Activated CD4-positive, alpha-beta T cell treated with anti-CD3 and anti-CD28 coated beads, Interleukin-2, amount 50 U/mL, for 4 hours (primary cell): ENCODE results near the gene COQ8A.
"Not testable (repeated sequence)": the region's sequence is repeated elsewhere in the genome, so short reads cannot be mapped to it uniquely, and the experiment has no call there.

Experiments used
- DNase-seq, 2 experiments: peaks; one replicate each; pipeline ENCODE4 v3.0.0-alpha.2; 2020

COQ8A gene

DNA sequence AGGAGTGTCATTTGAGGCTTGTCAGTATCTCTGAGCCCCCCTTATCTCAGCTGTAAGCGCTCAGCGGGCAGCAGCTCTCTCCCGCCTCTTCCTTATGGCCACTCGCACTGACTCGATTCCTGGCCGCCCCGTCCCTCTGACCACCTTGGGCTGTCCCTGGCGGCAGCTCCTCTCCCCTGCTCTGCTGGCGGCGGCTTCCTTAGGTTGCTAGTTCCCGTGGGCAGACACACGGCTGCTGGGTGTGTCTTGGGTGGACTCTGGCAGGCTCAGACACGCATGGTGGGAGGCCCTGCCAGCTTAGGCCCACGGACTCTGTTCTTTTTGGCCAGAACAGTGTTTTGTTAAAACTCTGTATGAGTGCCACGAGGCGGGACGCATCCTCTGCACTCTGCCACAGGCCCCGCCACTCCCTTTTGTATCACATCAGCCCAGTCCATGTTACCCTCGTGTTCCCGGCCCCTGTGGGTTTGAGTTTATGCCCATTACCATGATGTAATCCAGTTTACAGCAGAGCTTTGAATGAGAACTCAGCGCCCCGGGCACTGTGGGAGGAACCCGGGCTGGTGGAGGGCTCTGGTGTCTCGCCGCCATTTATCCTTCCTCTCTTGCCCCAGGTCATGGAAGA lies 45.9 kb downstream of the COQ8A start:
- no peak for DNase-seq

DNA sequence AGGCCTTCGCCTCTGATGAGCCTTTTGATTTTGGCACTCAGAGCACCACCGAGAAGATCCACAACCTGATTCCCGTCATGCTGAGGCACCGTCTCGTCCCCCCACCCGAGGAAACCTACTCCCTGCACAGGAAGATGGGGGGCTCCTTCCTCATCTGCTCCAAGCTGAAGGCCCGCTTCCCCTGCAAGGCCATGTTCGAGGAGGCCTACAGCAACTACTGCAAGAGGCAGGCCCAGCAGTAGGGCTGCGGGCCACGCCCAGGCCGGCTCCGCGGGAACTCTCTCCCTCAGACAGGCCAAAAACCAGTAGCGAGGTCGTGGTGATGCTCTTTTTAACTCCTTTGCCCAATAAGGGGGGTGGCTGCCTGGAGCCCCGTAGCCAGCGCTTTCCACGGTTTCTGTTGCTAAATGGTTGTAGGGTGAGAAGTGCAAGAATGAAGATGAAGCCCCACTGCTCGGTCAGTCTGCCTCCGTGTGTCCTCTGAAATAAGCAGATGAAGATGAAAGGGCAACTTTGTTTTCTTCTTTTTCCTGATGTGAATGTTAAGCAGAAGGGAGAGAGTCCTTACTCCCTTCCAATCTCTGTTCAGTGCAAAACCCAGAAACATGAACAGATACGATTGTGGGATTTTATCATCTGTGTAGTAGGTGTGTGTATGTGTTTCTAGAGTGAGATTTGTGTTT lies 46.5 kb downstream of the COQ8A start:
- DNase-seq, result no peak

DNA sequence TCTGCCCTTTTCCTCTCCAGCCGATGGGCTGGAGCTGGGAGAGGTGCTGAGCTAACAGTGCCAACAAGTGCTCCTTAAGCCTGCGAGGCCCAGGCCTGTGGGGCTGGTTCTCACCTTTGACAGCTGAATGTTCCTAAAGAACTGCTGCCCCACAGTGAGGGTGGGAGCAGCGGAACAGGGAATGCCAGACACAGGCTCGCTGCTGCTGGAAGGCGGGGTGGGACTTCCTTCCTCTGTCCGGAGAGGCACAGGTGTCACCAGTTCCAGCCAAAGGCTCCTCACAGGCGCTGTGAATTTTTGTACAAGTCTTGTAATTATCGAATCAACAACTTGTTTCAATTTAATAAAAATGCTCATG lies 47.1 kb downstream of the COQ8A start:
- DNase-seq, result no peak

DNA sequence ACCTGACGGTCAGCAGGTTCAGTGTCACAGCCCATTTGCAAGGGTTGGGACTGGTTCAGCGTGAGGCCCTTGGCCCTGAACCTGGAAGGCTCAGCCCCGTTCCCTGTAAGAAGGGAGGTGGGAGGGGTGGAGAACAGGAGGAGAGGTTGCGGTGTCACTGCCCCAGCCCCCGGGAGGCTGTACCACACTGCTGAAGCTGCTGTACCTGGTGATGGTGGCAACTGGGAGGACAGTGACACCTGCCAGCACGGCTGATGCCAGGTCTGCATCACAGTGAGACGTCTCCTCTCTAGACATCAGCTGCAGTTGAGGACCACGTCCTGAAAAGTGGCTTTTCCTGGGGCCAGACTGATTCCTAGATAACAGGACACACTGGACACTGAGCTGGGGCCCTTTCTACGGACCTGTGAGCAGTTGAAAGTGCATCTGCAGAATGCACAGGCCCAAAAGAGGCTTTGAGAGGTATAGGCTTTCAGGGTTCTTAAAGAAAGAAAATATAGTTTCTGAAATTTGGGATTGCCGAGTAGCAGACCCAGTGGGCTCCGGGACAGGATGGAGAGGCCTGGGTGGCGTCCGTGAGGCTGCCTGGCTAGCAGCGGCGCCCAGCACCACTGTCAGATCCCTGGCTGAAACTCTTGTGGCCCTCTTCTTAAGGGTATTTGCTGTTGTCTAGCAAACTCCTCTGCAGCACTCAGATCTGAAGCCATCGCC lies 47.7 kb downstream of the COQ8A start:
- DNase-seq, result no peak

DNA sequence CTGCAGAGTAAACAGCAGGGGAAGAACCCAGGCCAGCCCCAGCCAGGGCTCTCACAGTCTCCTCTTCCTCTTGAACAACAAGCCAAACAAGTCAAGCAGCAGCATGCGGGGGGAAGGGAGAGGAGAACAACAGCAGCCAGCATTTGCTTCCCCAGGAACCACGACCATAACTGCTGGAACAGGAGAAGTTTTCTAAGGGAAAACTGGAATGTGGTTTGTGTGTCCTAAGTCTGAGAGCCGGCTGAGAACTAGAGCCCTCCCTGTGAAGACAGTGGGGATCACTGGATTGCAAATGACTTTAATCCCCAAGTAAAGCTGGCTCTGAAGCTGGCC lies 48.2 kb downstream of the COQ8A start:
- no peak for DNase-seq

DNA sequence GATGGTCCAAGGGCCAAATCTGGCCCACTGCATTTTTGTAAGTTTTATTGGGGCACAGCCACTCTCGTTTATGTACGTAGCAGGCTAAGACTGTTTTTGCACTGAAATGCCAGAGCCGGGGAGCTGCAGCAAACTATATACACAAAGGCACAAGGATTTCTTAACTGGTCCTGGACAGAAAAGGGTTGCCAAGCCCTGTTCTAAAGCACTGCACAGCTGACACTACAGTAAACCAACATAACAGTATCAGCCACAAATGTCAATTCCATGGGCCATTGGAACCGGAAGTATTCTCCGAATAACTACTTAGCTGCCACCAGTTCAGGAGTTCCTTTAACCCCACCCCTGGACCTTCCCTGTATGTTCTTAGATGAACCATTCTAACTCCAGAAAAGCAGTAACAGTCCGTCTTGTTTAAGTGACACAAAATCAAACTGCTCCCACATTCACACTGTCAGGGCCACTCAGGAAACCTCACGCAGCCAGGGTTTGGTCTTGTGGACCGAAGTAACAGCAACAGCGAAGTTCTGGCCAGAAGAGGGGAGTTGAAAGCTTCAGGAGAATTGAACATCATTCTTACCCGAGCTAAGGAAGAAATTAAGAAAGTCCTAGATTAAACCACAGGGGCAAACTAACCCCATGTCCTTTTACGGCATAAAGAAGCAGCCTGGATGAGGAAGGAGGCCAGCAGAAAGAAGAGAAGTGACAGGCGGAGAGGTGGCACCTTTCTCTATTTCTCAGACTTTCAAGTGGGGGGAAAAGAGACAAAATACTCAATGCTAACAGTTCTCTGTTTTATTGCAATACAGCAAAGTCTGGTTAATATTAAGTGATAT lies 49.2 kb downstream of the COQ8A start:
- no peak for DNase-seq

DNA sequence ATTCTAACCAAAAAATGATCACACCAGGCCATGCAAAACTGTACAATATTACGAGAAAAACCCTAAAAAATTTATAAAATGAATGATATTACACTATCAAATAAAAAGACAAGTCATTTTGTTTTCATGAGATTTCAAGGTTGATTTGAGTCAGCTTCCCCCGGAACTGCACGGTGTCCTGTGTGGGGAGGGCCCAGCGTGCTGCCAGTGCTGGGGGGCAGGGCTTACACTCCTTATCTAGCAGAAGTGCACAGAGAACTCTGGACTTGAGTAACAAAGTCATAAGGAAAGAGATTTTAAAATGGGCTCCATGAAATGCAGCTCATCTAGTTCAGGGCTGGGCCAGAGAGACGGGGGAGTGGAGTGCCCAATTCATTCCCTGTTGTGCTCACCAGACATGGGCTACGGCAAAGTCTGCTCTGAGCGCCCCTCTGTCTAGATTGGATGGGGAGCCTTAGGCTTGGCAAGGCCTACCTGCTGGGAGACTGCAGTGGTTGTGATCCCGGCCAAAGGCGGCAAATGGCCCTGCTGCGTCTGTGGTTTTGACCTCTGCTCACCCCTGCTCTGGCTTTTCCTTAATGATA lies 50.1 kb downstream of the COQ8A start:
- peak; percentile 21 to 25 for DNase-seq

DNA sequence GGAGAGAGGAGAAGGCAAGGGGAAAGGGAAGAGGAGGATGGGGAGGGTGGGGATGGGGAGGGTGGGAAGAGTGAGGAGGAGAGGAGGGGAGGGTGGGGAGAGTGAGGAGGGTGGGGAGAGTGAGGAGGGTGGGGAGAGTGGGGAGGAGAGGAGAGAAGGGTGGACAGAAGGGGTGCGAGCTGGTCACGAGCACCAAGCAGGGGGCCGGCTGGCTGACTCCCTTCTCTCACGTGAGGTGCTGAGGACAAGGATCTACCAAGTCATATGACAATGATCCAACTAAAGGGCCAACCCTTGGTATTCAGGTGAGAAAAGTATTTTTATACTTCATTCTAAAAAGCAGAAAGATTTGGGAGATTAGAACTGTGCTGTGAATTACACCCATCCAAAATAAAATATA lies 51.8 kb downstream of the COQ8A start:
- DNase-seq, result no peak

DNA sequence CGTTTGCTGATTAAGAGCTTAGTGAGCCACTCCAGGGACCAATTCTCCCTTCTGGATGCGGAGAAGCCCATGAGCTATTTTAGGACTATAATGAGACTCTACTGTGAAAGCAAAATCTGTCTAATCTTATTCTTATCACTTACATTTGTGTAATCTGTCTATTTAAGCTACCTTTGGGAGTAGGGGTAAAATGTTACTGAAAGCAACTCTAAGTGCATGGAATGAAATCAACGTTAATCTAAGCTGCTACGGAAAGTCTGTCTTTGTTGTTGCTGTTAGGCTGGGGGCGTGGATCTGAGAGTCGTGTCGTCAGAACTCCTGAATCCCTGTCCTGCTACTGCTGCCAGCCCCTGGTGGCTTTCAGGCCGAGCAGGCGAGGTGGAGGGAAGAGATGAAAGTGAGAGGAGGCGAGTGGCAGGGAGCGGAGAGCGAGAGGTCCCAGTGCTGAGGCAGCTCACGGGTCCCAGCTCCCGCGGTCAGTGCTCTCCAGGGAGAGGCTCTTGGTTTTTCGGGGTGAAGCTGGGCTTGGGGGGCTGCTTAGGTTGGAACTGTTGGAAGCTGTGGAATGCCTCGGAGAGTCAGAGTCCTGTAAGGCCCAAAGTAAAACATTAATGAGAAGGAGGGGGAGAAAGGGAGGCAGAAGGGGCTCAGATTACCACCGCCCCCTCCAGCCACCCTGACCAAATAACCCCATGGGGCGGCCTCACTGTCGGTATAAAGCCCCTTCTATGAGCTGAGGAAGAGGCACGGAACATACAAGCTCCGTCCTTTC lies 53.9 kb downstream of the COQ8A start:
- no peak for DNase-seq

DNA sequence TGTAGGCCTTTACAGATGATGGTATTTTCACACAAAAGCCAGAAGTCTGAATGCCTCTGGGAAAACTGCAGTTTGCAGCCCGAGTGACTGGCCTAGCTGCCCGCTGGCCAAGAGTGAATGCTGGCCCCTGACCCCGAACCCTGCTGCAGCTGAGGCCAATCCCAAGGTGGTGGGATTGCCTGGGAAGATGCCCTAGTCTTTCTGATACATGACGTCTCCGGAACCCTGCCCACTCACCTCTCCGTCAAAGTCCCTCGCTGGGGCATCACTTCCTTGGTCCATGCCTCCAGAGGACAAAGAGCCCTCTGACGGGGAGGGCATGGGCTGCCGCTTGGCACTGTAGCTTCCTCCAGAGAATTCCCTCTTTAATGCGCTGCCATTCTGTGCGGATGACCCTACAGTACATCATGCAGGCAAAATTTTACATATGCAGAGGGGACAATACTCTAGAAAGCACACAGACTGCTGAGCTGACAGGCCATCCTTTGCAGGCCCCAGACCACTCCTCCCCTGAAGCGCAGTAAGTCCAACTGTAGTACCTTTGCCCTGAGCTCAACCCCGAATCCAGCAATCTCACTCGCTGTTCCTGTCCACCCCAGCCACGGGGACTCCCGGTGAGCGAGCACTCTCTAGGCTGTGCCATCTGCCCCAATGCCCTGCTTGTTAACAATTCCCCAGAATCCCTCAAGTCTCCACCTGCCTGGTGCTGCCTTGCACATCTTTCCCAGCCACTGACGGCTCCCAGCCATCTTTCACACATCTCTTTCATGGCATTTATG lies 54.7 kb downstream of the COQ8A start:
- no peak for DNase-seq

DNA sequence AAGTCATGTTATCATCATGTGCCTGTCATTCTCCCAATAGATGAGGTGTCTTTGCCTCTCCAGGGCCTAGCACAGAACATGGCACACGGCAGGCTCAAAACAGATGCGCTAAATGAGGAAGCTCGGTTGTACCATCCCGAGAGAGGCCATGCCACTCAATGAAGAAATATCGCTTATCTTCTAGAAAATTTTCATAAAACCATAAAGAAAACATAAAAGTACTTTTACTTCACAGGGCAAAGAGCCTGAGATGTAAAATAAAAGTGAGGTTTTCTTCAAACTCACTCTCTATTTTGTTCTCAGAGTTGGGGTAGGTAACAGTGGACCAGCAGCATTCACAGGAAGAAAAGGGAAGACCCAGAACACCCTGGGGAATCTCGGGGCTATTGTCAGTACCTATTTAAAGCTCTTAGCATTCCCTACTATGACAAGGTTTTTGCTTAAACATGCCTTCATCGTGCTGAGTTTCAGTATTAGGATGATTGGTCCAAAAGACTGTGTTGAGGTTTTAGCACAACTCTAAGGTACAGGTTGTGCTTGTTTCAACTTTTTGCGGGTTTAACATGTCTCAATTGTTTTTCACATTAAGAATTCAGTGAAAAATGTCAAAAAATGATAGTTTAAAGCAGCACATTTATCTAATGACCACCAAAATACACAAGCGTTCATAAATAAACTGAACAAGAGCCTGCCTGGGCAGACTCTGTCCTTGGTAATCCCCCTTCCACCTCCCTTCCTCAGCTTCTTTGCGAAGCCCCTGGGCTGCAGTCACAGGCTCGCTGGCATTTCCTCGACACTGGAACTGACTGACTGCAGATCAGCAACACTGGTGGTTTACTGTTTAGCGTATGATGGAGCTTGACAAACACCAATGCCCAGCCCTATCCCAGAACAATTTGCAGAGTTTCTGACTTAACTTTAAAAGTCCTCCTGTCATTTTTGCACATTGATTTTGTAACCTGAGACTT lies 55.6 kb downstream of the COQ8A start:
- DNase-seq, result no peak

DNA sequence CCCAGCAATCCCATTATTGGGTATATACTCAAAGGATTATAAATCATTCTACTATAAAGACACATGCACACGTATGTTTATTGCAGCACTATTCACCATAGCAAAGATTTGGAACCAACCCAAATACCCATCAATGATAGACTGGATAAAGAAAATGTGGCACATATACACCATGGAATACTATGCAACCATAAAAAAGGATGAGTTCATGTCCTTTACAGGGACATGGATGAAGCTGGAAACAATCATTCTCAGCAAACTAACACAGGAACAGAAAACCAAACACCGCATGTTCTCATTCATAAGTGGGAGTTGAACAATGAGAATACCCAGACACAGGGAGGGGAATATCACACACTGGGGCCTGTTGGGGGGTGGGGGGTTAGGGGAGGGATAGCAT lies 59.5 kb downstream of the COQ8A start:
- not testable (repeated sequence) for DNase-seq

DNA sequence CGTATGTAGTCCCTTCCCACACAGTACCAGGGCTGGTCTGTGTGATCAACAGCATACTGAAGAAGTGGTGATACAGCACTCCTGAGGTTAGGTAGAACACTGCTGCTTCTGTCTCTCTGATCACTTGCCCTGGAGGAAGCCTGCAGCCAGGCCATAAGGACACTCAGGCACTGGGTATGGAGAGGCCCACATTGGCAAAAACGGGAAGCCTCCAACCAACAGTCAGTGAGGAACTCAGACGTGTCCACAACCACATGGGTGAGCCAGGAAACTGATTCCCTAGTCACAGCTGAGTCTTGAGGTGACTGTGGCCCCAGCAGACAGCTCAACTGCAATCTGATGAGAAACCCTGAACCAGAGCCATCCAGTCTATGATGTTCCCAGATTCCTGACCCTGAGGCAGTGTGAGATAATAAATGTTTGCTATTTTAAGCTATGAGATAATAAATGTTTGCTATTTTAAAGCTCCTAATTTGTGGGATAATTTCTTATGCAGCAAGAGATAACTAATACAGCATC lies 62.5 kb downstream of the COQ8A start:
- no peak for DNase-seq

DNA sequence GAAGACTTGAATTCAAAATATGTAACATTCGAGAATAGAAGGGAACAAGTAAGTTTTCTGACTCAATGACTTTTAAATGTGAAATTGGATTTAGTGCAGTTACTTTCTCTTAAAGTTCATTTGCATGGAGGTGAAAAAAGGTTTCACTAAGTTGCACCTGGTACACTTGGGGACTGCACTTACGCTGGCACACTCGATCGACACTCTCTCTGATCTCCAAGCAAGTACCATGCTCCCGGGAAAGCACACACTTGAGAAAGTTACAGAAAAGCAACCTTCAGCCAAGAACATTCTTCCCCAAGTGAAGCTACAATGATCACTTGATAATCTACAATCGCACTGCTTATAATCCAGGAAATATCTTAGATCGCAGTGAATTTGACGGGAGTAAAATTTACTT lies 63.1 kb downstream of the COQ8A start:
- no peak for DNase-seq

DNA sequence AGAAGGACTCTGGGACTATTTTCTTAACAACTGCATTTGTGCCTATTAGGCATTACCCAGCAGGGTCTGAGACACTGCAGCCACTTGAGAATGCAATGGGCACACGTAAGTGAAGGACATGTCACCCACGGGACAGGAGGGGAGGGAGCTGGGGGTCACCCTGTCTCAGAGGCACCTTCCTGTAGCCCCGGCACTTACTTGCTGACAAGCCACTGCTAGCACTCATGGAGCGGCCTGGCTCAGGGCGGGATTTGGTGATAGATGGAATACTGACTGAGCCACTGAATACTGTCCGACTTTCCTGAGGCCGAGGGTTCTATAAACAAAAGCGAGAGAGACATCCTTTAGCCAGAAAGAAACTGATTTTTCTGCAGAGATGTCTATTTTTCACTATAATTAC lies 64.7 kb downstream of the COQ8A start:
- DNase-seq, result no peak

DNA sequence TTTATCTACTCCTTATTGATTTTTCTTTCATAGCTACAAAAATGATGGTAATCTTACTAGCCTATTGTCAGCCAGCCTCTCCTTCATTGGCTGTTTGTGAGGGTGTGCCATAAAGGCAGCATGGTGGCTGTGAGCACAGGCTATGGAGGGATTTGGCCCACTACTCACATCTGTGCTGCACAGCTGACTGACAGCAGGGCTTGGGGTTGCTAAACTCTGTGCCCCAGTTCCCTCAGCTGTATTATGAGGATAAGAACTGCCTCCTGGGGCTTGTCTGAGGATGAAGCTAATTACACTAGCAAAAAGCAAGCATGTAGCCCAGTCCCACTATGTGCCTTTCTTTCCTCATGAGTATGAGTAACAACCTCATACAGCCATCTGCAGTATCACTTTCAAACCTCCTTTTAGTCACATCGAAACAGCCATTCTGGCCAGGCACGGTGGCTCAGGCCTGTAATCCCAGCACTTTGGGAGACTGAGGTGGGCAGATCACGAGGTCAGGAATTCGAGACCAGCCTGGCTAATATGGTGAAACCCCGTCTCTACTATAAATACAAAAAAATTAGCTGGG lies 66.2 kb downstream of the COQ8A start:
- DNase-seq, result no peak

DNA sequence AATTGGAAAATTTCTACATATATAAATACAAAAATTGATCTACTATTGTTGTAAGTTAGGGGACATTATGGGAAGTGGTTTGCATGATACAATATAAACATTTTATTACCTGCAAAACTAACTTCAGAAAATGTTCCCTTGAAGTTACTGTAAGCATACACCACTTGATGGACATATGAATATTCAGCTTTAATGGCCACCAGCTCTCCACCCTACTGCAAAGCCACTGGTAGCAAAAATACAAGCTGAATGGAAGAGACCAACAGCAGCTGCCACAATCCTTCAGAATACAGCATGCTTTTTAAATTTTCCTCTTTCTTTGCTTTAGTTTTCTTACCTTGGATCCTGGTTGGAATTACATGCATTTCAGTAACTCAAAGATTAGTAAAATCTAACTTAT lies 69.8 kb downstream of the COQ8A start:
- DNase-seq, result no peak

DNA sequence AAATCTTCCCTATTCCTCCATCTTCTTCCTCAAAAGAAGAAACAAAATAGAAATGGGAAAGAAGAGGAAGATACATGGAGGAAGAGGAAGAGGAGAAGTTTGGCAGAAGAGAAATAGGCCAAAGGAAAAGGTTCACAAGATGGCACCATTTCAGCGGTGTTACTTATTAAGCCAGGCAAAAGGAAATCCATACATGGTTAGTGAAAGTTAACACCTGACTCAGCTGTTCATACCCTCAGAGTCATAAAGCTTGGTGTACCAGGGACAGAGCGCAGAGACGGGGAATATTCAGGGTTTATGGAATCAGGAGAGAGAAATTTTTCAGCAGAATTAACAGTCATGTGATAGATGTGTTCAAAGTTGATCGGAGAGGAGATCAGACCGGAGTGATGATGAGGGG lies 70.6 kb downstream of the COQ8A start:
- DNase-seq, result no peak

DNA sequence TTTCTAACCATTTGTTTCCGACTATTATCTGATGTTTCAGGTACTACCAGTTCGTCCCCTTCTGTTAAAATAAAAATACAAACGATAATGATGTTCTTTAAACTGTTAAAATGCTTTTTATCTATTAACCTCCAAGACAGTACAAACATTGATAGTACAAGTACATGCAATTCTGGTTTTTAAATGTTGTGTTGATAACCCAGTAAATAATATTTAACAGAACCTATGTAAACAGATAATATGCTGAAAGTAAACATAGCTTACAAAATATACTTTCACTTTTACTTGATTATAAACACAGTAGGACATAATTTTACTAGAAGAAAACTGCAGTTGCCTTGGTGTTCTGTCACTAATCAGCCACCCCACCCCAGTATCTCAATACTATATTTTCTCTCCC lies 76.9 kb downstream of the COQ8A start:
- DNase-seq, result no peak

DNA sequence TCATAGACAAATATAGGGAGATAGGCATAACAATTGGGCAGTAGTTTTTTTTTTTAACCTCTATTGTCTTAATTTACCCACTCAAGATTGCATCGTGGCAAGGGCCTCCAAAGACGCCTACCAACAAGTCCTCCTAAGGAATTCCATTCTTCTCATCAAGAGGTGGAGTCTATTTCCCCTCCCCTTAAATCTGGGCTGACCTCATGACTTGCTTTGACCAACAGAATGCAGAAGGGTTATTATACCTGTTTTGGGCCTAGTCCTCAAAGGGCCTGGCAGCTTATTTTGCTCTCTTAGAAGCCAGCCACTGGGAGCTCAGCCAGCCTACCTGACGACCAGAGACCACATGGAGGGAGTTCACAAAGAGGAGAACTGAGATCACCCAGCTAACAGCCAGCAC lies 92.3 kb downstream of the COQ8A start:
- DNase-seq, result no peak
